ENCODE results near the gene DNAAF2.

- TF ChIP-seq CTCF (IDR thresholded peaks at IDR 0.05; ENCODE audit: poor library complexity) (no peak), EZH2 (IDR thresholded peaks at IDR 0.05; ENCODE audit: borderline replicate concordance) (no peak)
Measured at GRCh38 chr14:49594347-49595091, 40.5 kb downstream of the DNAAF2 start.

All from hepatocyte (in vitro differentiated cells).